Transverse colon (tissue), 4 donors: ENCODE results near the gene PARP6.

Experiments
- CTCF ChIP-seq, 5 experiments: fragments of 200-600 bp in 3 of 5; fragments of 450-650 bp in 2 of 5; sonication (generic) in 3 of 5; IDR thresholded peaks; 1 replicate in 2 of 5; 2 replicates in 3 of 5; pipeline ENCODE4 v1.5.1; 2016 to 2017; ENCODE audit warnings: antibody characterized with exemption in 5 of 5, inconsistent platforms in 3 of 5, mild to moderate bottlenecking in 2 of 5, moderate library complexity in 1 of 5
- EP300 ChIP-seq: sonication (generic); formaldehyde crosslinking; IDR thresholded peaks from one replicate; pipeline ENCODE4 v1.6.1; 2017; ENCODE audit warnings: antibody characterized with exemption, low read depth
- POLR2A ChIP-seq: fragments of 450-650 bp; IDR thresholded peaks from one replicate; pipeline ENCODE4 v1.6.1; 2016; ENCODE audit warnings: antibody characterized with exemption, mild to moderate bottlenecking, moderate library complexity
- POLR2AphosphoS5 ChIP-seq, 3 donors: sonication (generic); formaldehyde crosslinking; IDR thresholded peaks; one replicate each; pipeline ENCODE4 v1.6.1; 2016; ENCODE audit warnings: antibody characterized with exemption in 3 of 3

- no peak for TF ChIP-seq POLR2A
- TF ChIP-seq POLR2AphosphoS5 (IDR thresholded peaks at IDR 0.05) = no peak
- no peak for TF ChIP-seq CTCF (IDR thresholded peaks at IDR 0.05)
- TF ChIP-seq EP300 = no peak
Measured at GRCh38 chr15:72285402-72285801, 13.0 kb upstream of the PARP6 start.
